Lower leg skin (tissue), 3 donors: ENCODE results near the gene SARNP.

ENCODE experiments used
- CTCF ChIP-seq, 3 donors: fragments of 450-650 bp; IDR thresholded peaks; one replicate each; pipeline ENCODE4 v1.5.1; 2016; ENCODE audit warnings: antibody characterized with exemption in 3 of 3, mild to moderate bottlenecking in 3 of 3, moderate library complexity in 2 of 3
- POLR2A ChIP-seq, 2 donors: fragments of 450-650 bp; IDR thresholded peaks; one replicate each; pipeline ENCODE4 v1.6.1; 2016 to 2017; ENCODE audit warnings: antibody characterized with exemption in 2 of 2, mild to moderate bottlenecking in 1 of 2, moderate library complexity in 1 of 2

- TF ChIP-seq POLR2A (IDR thresholded peaks at IDR 0.05): no peak
- no peak for TF ChIP-seq CTCF (IDR thresholded peaks at IDR 0.05)
Measured at GRCh38 chr12:55736076-55736475, 81.4 kb downstream of the SARNP start.
